ENCODE data around the gene CSRP3. TPM values are rescaled to one million over a fixed set of nuclear protein-coding genes. Genes with fewer than 3 reads are reported as not detected.

The CSRP3 gene
- total and polyA plus RNA-seq, 2 of the 4 experiments (the other 2 are of a cell fraction), result not detected

DNA sequence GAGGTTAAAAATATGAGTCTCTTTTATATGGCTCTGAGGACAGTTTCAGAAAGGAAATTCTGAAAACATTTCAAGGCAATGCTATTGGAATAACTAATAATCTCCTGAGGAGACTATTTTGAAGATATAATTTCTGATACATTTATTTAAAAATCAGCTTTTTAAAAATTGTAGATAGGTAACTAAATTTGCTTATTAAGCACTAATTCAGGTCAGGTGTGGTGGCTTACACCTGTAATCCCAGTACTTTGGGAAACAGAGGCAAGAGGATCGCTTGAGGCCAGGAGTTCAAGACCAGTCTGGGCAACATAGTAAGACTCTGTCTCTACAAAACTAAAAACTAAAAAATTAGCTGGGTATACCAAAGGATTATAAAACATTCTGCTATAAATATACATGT is 67.8 kb downstream of the CSRP3 start:
- H3K14ac ChIP-seq (replicated peaks; ENCODE audit: low read depth, low read length), result no peak overlapping the region
- no peak overlapping the region for H3K4me3 ChIP-seq (ENCODE audit: insufficient read depth, low read depth, low read length)
- H3K9ac ChIP-seq (ENCODE audit: low read depth, low read length), result no peak overlapping the region
- WGBS, 2 experiments (ENCODE audit: extremely low coverage in 2 of 2, insufficient read length in 1 of 2), result no CpG with 5 or more reads among the region's 1 CpG
- no peak overlapping the region for H2BK5ac ChIP-seq (ENCODE audit: low read depth, low read length, poor library complexity, severe bottlenecking)
- in situ Hi-C loops (cut with MboI; ENCODE audit: low sequenced_read_pairs), result no loop called here
- H2BK15ac ChIP-seq (ENCODE audit: low read depth, low read length), result no peak overlapping the region
- H3K9me3 ChIP-seq (ENCODE audit: control insufficient read depth, insufficient read depth, low read length), result no peaks in the 10 kb centered on the region
- intact Hi-C loops (cut with micrococcal nuclease), result no loop called here
- no peak overlapping the region for H2AK9ac ChIP-seq (replicated peaks; ENCODE audit: low read depth, low read length, poor library complexity)
- H3K9me1 ChIP-seq (ENCODE audit: insufficient read depth, low read length), result no peaks in the 10 kb centered on the region
- no peak overlapping the region for H3K23ac ChIP-seq (ENCODE audit: low read depth, low read length)
- no peak overlapping the region for H3K56ac ChIP-seq (ENCODE audit: extremely low read depth, insufficient read depth, low read length)
- no peak overlapping the region for H2BK120ac ChIP-seq (ENCODE audit: low read depth, low read length)
- no peaks in the 10 kb centered on the region for H3K4me1 ChIP-seq (ENCODE audit: control insufficient read depth, insufficient read depth, low read length)
- H3K27ac ChIP-seq (ENCODE audit: insufficient read depth, low read length), result no peak overlapping the region
- H3K18ac ChIP-seq (ENCODE audit: low read depth, low read length), result no peak overlapping the region
- BruUV-seq (replicated peaks), result no TSS peak
- no peak overlapping the region for H2BK20ac ChIP-seq (ENCODE audit: low read depth, low read length)
- ChIA-PET CTCF (interaction anchor here (1.1 kb wide), 1 partner anchor 9 kb away, joined by 3 read pairs; no protein-coding TSS in a partner anchor), POLR2A (ENCODE audit: unreplicated experiment) (no interaction called here)
- no peak overlapping the region for H4K91ac ChIP-seq (ENCODE audit: insufficient read depth, low read depth, low read length)
- no peak overlapping the region for H3K4ac ChIP-seq (ENCODE audit: low read depth, low read length)
- H4K5ac ChIP-seq (ENCODE audit: low read depth, low read length), result no peak overlapping the region
- H2AK5ac ChIP-seq (ENCODE audit: low read depth, low read length), result no peak overlapping the region
- H3K27me3 ChIP-seq (ENCODE audit: control insufficient read depth, insufficient read depth, low read length), result no peaks in the 10 kb centered on the region
- no peak overlapping the region for H4K8ac ChIP-seq (ENCODE audit: low read depth in 2 of 2, low read length in 2 of 2)
- DNase-seq (no peak), ATAC-seq (ENCODE audit: low read depth) (no peak)
- no peaks in the 10 kb centered on the region for H3K79me1 ChIP-seq (ENCODE audit: low read depth in 1 of 2, low read length in 2 of 2)
- H4K20me1 ChIP-seq (ENCODE audit: insufficient read depth, low read length), result no peaks in the 10 kb centered on the region
- no peaks in the 10 kb centered on the region for H3K36me3 ChIP-seq (ENCODE audit: control insufficient read depth, insufficient read depth, low read length)
- dilution Hi-C loops (cut with HindIII; ENCODE audit: low sequenced_read_pairs, unreplicated experiment), result no loop called here
- no peak overlapping the region for H3K4me2 ChIP-seq (ENCODE audit: low read depth, low read length)
- H2AFZ ChIP-seq (replicated peaks; ENCODE audit: low read length, poor library complexity), result no peak overlapping the region
- TF ChIP-seq MAFK (IDR thresholded peaks at IDR 0.05; ENCODE audit: low read depth, low read length), result peak; percentile 77
- TF ChIP-seq MAZ (IDR thresholded peaks at IDR 0.05; ENCODE audit: borderline replicate concordance, low read depth, low read length), result no peak
- no peak for TF ChIP-seq POLR2A (IDR thresholded peaks at IDR 0.05; ENCODE audit: low read depth, low read length)
- TF ChIP-seq RAD21 (IDR thresholded peaks at IDR 0.05; ENCODE audit: low read length), result no peak

Other genes starting within 250 kb of the CSRP3 start
- gene MRGPRX2, start 141.3 kb downstream of the CSRP3 start, total RNA-seq (2012; rRNA removed), result not detected in 2 replicates
- not detected in 2 replicates for gene MRGPRX2, start 141.3 kb downstream of the CSRP3 start, polyA plus RNA-seq (2012; rRNA removed)
- 15.1 and 20.0 TPM in 2 replicates for gene ZDHHC13, start 84.8 kb downstream of the CSRP3 start, total RNA-seq (2012; rRNA removed)
- 6.3 and 7.2 TPM in 2 replicates for gene ZDHHC13, start 84.8 kb downstream of the CSRP3 start, polyA plus RNA-seq (2012; rRNA removed)
- 1.1 TPM in 2 replicates for gene E2F8, start 39.0 kb upstream of the CSRP3 start, total RNA-seq (2012; rRNA removed)
- gene E2F8, start 39.0 kb upstream of the CSRP3 start, polyA plus RNA-seq (2012; rRNA removed), result 2.3 and 2.6 TPM in 2 replicates

Measured in IMR-90 (cell line).